HepG2 (cell line): ENCODE data around the gene WDR87. TPM values are rescaled to one million over a fixed set of nuclear protein-coding genes. Genes with fewer than 3 reads are reported as not detected.

Experiments
- ATAC-seq: fragments of 200-7000 bp; cut with Tn5 transposase; 3 replicates; pipeline ENCODE4 v1.9.1; 2020; ENCODE audit warnings: mild to moderate bottlenecking, moderate library complexity
- BruUV-seq: library from RNA; stranded (reverse); fragments of 400-500 nt; replicated peaks from 2 replicates; lab custom pipeline; 2021; lab: Mats Ljungman, UMichigan
- CTCF ChIA-PET: fragments of 300-600 bp; formaldehyde crosslinking; extraction: SDS; loops from one replicate; lab custom pipeline; 2021; ENCODE audit warnings: low total read pairs, inconsistent platforms, low intra/inter-chr PET ratio; lab: Yijun Ruan, JAX
- POLR2A ChIA-PET: fragments of 350-600 bp; sonication (Branson Sonifier 250); formaldehyde crosslinking; loops from one replicate; lab custom pipeline; 2020; ENCODE audit warnings: antibody characterized with exemption, inconsistent platforms; lab: Yijun Ruan, JAX
- DNase-seq: peaks from one replicate; pipeline ENCODE4 v3.0.0-alpha.2; 2015; ENCODE audit warnings: low spot score
- FAIRE-seq: peaks from 3 replicates; lab custom pipeline; 2011; peaks lifted over from hg19 to GRCh38; lab: Jason Lieb, UNC
- H2AFZ ChIP-seq: one replicate; pipeline ENCODE4 v1.6.1; 2011; ENCODE audit warnings: low read length, inconsistent platforms
- H3K27ac ChIP-seq: fragments of 300-600 bp; 3 replicates; pipeline ENCODE4 v1.8.0; 2011; ENCODE audit warnings: mixed run types, mild to moderate bottlenecking, mixed read lengths, low read length, inconsistent platforms; ENCODE audit not compliant: insufficient read depth; ENCODE audit errors: extremely low read length
- H3K27me3 ChIP-seq, 2 experiments: fragments of 200-600 bp in 1 of 2; 2 replicates in 1 of 2; 3 replicates in 1 of 2; pipeline versions ENCODE4 v1.6.0 to v1.8.0; 2011; ENCODE audit warnings: low read length in 2 of 2, mild to moderate bottlenecking in 2 of 2, moderate library complexity in 2 of 2, inconsistent platforms in 1 of 2; ENCODE audit not compliant: insufficient read depth in 2 of 2, control insufficient read depth in 1 of 2
- H3K36me3 ChIP-seq, 2 experiments: fragments of 200-600 bp in 1 of 2; replicated peaks in 1 of 2; 2 replicates in 1 of 2; 3 replicates in 1 of 2; pipeline versions ENCODE4 v1.5.1 to v1.8.0; 2011; ENCODE audit warnings: low read length in 2 of 2, inconsistent platforms in 1 of 2; ENCODE audit not compliant: insufficient read depth in 2 of 2, control insufficient read depth in 1 of 2
- H3K4me1 ChIP-seq: 2 replicates; pipeline ENCODE4 v1.5.1; 2012; ENCODE audit warnings: low read length, inconsistent platforms; ENCODE audit not compliant: insufficient read depth
- H3K4me2 ChIP-seq: 2 replicates; pipeline ENCODE4 v1.6.0; 2011; ENCODE audit warnings: low read depth, low read length, inconsistent platforms
- H3K4me3 ChIP-seq, 3 experiments: fragments of 200-600 bp in 1 of 3; sonication (generic), shearing (Covaris generic) in 1 of 3; replicated peaks in 1 of 3; 2 replicates each; pipeline ENCODE4 v1.5.1; 2011 to 2016; ENCODE audit warnings: low read length in 3 of 3, inconsistent platforms in 2 of 3, low read depth in 2 of 3, mild to moderate bottlenecking in 2 of 3, control low read depth in 1 of 3, mixed read lengths in 1 of 3; ENCODE audit not compliant: insufficient read depth in 1 of 3
- H3K79me2 ChIP-seq: one replicate; pipeline ENCODE4 v1.6.1; 2011; ENCODE audit warnings: low read length, inconsistent platforms; ENCODE audit not compliant: insufficient read depth
- H3K9ac ChIP-seq: 2 replicates; pipeline ENCODE4 v1.6.0; 2011; ENCODE audit warnings: mild to moderate bottlenecking, low read depth, low read length, inconsistent platforms; ENCODE audit not compliant: insufficient read depth
- H3K9me3 ChIP-seq: 2 replicates; pipeline ENCODE4 v1.5.1; 2012; ENCODE audit warnings: mild to moderate bottlenecking, low read length
- H4K20me1 ChIP-seq: 2 replicates; pipeline ENCODE4 v1.6.0; 2011; ENCODE audit warnings: inconsistent platforms, mild to moderate bottlenecking, low read length, moderate library complexity; ENCODE audit not compliant: insufficient read depth
- CENPT ChIP-seq: sonication (generic); formaldehyde crosslinking; IDR thresholded peaks from 2 replicates; pipeline ENCODE4 v1.8.0; 2022; ENCODE audit warnings: low read depth, mild to moderate bottlenecking, moderate library complexity, missing genetic modification reagents
- FOXA3 ChIP-seq: IDR thresholded peaks from 2 replicates; pipeline ENCODE4 v1.6.1; 2016; ENCODE audit warnings: missing genetic modification reagents, missing compliant biosample characterization
- GATA4 ChIP-seq: sonication (generic); IDR thresholded peaks from 2 replicates; pipeline ENCODE4 v1.6.1; 2016; ENCODE audit warnings: antibody characterized with exemption, low read depth, borderline replicate concordance
- GZF1 ChIP-seq: sonication (generic); formaldehyde crosslinking; IDR thresholded peaks from 2 replicates; pipeline ENCODE4 v1.5.1; 2020; ENCODE audit warnings: mild to moderate bottlenecking, missing genetic modification reagents
- HMGXB3 ChIP-seq: sonication (generic); formaldehyde crosslinking; IDR thresholded peaks from 2 replicates; pipeline ENCODE4 v1.4.0; 2020; ENCODE audit warnings: missing genetic modification reagents, borderline replicate concordance
- HOXA7 ChIP-seq: sonication (generic); formaldehyde crosslinking; IDR thresholded peaks from 2 replicates; pipeline ENCODE4 v1.8.1; 2022; ENCODE audit warnings: mild to moderate bottlenecking, missing genetic modification reagents, moderate library complexity
- KAT2B ChIP-seq: fragments of 150-350 bp; IDR thresholded peaks from 2 replicates; pipeline ENCODE4 v1.6.1; 2014; ENCODE audit warnings: low read depth, low read length, borderline replicate concordance
- KLF11 ChIP-seq: IDR thresholded peaks from 2 replicates; pipeline ENCODE4 v1.6.1; 2016; ENCODE audit warnings: missing compliant biosample characterization
- MAFF ChIP-seq: IDR thresholded peaks from 2 replicates; pipeline ENCODE4 v1.6.1; 2011; ENCODE audit warnings: low read depth, low read length, improper control_type of control experiment
- RARA ChIP-seq: IDR thresholded peaks from 2 replicates; pipeline ENCODE4 v1.6.1; 2016; ENCODE audit warnings: missing genetic modification reagents, missing compliant biosample characterization
- RBFOX2 ChIP-seq: fragments of 200-400 bp; formaldehyde crosslinking; IDR thresholded peaks from 2 replicates; pipeline ENCODE4 v1.6.1; 2017; ENCODE audit warnings: low read depth, mild to moderate bottlenecking, low read length
- SAFB2 ChIP-seq: sonication (generic); formaldehyde crosslinking; IDR thresholded peaks from 2 replicates; pipeline ENCODE4 v1.5.1; 2020; ENCODE audit warnings: missing genetic modification reagents, low read depth, mild to moderate bottlenecking, borderline replicate concordance
- SALL1 ChIP-seq: sonication (generic); formaldehyde crosslinking; IDR thresholded peaks from 2 replicates; pipeline ENCODE4 v1.8.0; 2022; ENCODE audit warnings: mild to moderate bottlenecking, missing genetic modification reagents
- TCF7L2 ChIP-seq: IDR thresholded peaks from 2 replicates; pipeline ENCODE4 v1.6.1; 2011; ENCODE audit warnings: mild to moderate bottlenecking, low read depth, low read length, moderate library complexity
- ZBTB7A ChIP-seq: sonication (generic); formaldehyde crosslinking; IDR thresholded peaks from 2 replicates; pipeline ENCODE4 v1.8.0; 2022; ENCODE audit warnings: mild to moderate bottlenecking, missing genetic modification reagents
- ZFAT ChIP-seq: sonication (generic); formaldehyde crosslinking; conservative IDR thresholded peaks from 2 replicates; pipeline ENCODE4 v1.8.1; 2023; ENCODE audit warnings: missing genetic modification reagents, inconsistent platforms
- ZNF326 ChIP-seq: sonication (generic); formaldehyde crosslinking; IDR thresholded peaks from 2 replicates; pipeline ENCODE4 v1.4.0; 2020; ENCODE audit warnings: missing genetic modification reagents, borderline replicate concordance
- ZNF598 ChIP-seq: sonication (generic); formaldehyde crosslinking; IDR thresholded peaks from 2 replicates; pipeline ENCODE4 v1.5.1; 2020; ENCODE audit warnings: mild to moderate bottlenecking, missing genetic modification reagents, borderline replicate concordance
- ZNF674 ChIP-seq: sonication (generic); formaldehyde crosslinking; IDR thresholded peaks from 2 replicates; pipeline ENCODE4 v1.5.0; 2020; ENCODE audit warnings: low read depth, mild to moderate bottlenecking, missing genetic modification reagents
- WGBS: methylation state at CpG from one replicate; pipeline ENCODE4 v1.1.6; 2017; ENCODE audit warnings: low lambda C conversion rate; 5-methylcytosine and 5-hydroxymethylcytosine counted together
- in situ Hi-C: cut with HindIII; loops from 2 replicates; pipeline ENCODE4 v1.10.0; 2017; ENCODE audit warnings: low pct_unique_long_range_greater_than_20kb; ENCODE audit not compliant: extremely low pct_ligation_motif_present
- intact Hi-C: fragments of 100-400 bp; cut with micrococcal nuclease; formaldehyde crosslinking; loops from one replicate; pipeline ENCODE4 v1.10.0; 2022; ENCODE audit not compliant: unreplicated experiment
- polyA plus RNA-seq, 8 experiments: library from polyadenylated mRNA; depleted of rRNA in 3 of 8; stranded (reverse) in 7 of 8; unstranded in 1 of 8; fragments of >200 nt; fragmentation: Illumina TruSeq in 4 of 8; extraction: Trizol in 4 of 8; gene quantifications; 2 replicates each; pipeline versions ENCODE4 v1.2.1 to v1.2.3, GENCODE V29; 2011 to 2016; ENCODE audit warnings: low read depth in 4 of 8, missing spikeins in 1 of 8, mixed read lengths in 1 of 8; ENCODE audit not compliant: insufficient read depth in 1 of 8
- total RNA-seq, 5 experiments: library from RNA; depleted of rRNA; stranded (reverse); fragments of >200 nt; fragmentation: Illumina TruSeq; extraction: Trizol; gene quantifications; 2 replicates each; pipeline ENCODE4 v1.2.3, GENCODE V29; 2016; ENCODE audit warnings: low read depth in 1 of 5

The WDR87 gene
- total and polyA plus RNA-seq, 2 of the 13 experiments (the other 11 are each of a cell fraction or from before 2014, with no cell fraction given) = not detected

DNA sequence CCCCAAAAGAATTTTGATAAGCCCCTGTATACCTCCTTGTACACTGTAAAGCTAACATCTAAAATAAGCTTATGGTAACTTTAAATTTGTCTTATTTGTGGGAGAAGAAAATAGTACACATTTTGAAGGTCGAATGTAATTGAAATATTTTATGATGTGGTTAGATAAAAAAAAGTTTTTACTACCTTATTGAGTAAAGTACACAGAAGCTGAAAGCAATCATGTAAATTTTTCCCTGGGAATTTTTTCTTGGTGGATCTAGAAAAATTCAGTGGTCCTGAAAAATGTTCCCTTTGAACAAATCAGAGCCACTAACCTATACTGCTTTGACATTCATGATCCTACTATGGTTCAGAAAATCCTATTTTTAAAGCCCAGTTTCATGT lies 47.5 kb upstream of the WDR87 start:
- Histone ChIP-seq H3K9me3 (no peaks in the 10 kb centered on the region), H3K36me3 (no peaks in the 10 kb centered on the region), H3K4me1 (peaks cover 21% of the 10 kb centered on the region), H3K4me2 (no peak overlapping the region), H3K27me3 (no peaks in the 10 kb centered on the region), H4K20me1 (no peaks in the 10 kb centered on the region; the same call in 1 of the 2 replicates), H3K27ac (no peak overlapping the region), H2AFZ (no peak overlapping the region), H3K4me3 (no peak overlapping the region), H3K79me2 (peaks cover 7% of the 10 kb centered on the region), H3K9ac (no peak overlapping the region)
- FAIRE-seq (no peak), ATAC-seq (no peak), DNase-seq (no peak)
- no TSS peak for BruUV-seq
- TF ChIP-seq RBFOX2 = no peak
- TF ChIP-seq GZF1 (CRISPR knock-in tag) = no peak
- TF ChIP-seq FOXA3 = no peak
- no peak for TF ChIP-seq ZNF674
- TF ChIP-seq RARA (CRISPR knock-in tag) = no peak
- TF ChIP-seq CENPT (CRISPR knock-in tag) = no peak
- TF ChIP-seq TCF7L2 = no peak
- TF ChIP-seq ZFAT = no peak
- no peak for TF ChIP-seq SAFB2 (CRISPR knock-in tag)
- TF ChIP-seq SALL1 (CRISPR knock-in tag) = no peak
- TF ChIP-seq HMGXB3 (CRISPR knock-in tag) = no peak
- no peak for TF ChIP-seq MAFF
- TF ChIP-seq KAT2B = no peak
- TF ChIP-seq HOXA7 = no peak
- TF ChIP-seq GATA4 = no peak
- no peak for TF ChIP-seq ZNF326
- no peak for TF ChIP-seq ZNF598 (CRISPR knock-in tag)
- no peak for TF ChIP-seq ZBTB7A (CRISPR knock-in tag)
- TF ChIP-seq KLF11 = no peak
- intact Hi-C loops (no loop called here), in situ Hi-C loops (no loop called here)
- POLR2A ChIA-PET = no interaction called here
- CTCF ChIA-PET = no interaction called here
- WGBS = 78% methylated on average over 1 of the region's 1 CpG
